Measurements from ENCODE around the gene SRRT.
"Not testable (repeated sequence)": the region's sequence is repeated elsewhere in the genome, so short reads cannot be mapped to it uniquely, and the experiment has no call there.

The SRRT gene

GRCh38 chr7:100895701-100895955 lies 20.7 kb downstream of the SRRT start, which contains the start of gene ACHE:
Gene ACHE, minus strand, starts transcription at chr7:100895888. Its CDS starts 1,656 bp downstream, at chr7:100894232.
- no peak for DNase-seq

DNA sequence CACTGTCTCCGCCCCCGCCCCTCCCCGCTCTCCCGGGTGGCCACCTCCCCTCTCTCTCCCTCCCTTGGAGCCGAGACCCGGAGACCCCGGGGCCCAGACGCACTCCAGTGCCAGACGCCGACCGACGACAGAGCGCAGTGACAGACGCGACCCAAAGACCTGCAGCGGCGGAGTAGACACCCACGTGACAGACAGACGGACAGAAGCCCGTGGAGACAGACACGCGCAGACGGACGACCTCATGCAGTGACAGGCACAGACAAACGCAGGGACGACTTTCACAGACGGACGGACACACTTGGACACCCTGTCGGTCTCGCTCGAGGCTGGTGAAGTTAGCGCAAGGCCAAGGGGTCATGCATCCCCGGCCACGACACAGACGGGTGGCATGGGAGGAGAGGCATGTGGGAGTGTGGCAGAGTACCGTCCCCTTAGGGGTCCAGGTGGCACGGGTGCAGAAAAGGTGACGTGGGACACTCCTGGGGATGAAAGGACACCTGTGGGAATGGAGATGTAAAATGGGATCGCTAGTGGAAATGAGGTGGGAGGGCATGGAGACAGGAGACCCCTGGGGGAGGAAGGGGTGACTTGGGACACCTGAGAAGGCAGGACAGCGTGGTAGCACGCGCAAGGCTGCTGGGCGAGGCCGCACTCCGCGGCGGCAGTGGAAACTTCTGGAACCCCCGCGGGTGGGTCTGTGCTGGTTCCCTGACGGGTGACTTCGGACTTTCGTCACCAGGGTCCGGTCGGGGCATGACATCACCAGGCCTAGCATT lies 21.2 kb downstream of the SRRT start:
- no peak for DNase-seq

GRCh38 chr7:100896732-100897608 lies 22.1 kb downstream of the SRRT start:
- no peak for DNase-seq

- no peak for DNase-seq
Observed at GRCh38 chr7:100897772-100898454, 23.0 kb downstream of the SRRT start.

GRCh38 chr7:100899432-100899831 lies 24.5 kb downstream of the SRRT start:
- no peak for DNase-seq

GRCh38 chr7:100900978-100901377 lies 26.1 kb downstream of the SRRT start:
- no peak for DNase-seq

- no peak for DNase-seq
Observed at GRCh38 chr7:100901921-100902332, 27.0 kb downstream of the SRRT start.

DNA sequence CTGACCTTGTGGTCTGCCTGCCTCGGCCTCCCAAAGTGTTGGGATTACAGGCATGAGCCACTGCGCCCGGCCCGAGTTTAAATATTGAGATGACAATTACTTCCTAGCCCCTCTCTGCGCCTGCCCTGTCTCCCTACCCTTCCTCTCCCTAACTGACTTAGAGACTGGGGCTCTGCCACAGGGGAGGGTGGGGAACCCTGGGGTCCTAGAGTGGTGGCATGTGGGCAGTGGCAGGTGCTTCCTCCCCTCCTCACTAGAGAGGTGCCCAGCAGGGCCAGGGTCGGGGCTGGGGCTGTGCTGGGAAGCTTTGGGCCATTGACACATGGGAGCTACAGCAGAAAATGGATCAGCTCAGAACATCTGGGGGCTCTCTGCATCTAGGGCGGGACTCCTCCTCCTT lies 27.7 kb downstream of the SRRT start:
- no peak for DNase-seq

DNA sequence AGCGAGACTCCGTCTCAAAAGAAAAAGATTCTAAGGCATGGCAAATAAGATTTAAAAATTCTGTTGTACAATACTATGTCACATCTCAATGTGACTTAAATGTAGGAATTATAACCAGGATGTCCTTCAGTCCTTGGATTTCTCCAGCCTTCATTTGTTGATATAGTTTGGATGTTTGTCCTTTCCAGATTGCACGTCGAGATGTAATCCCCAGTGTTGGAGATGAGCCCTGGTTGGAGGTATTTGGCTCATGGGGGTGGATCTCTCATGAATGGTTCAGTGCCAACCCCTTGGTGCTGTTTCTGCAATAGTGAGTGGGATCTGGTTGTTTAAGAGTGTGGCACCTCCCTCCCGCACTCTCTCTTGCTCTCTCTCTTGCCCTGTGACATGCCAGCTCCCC lies 33.6 kb downstream of the SRRT start:
- DNase-seq: no peak

- DNase-seq: not testable (repeated sequence)
Observed at GRCh38 chr7:100910443-100910842, 35.5 kb downstream of the SRRT start.

DNA sequence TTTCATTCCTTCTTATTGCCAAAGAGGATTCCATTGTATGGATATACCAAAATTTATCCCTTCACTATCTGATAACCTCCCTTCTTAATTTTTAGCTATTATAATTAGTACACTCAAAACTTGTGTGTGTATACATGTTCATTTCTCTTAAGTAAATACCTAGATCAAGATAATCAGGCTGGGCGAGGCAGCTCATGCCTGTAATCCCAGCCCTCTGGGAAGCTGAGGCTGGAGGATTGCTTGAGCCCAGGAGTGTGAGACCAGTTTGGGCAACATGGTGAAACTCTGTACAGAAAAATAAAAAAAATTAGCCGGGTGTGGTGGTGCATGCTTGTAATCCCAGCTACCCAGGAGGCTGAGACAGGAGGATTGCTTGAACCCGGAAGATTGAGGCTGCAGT lies 36.6 kb downstream of the SRRT start:
- DNase-seq: no peak

DNA sequence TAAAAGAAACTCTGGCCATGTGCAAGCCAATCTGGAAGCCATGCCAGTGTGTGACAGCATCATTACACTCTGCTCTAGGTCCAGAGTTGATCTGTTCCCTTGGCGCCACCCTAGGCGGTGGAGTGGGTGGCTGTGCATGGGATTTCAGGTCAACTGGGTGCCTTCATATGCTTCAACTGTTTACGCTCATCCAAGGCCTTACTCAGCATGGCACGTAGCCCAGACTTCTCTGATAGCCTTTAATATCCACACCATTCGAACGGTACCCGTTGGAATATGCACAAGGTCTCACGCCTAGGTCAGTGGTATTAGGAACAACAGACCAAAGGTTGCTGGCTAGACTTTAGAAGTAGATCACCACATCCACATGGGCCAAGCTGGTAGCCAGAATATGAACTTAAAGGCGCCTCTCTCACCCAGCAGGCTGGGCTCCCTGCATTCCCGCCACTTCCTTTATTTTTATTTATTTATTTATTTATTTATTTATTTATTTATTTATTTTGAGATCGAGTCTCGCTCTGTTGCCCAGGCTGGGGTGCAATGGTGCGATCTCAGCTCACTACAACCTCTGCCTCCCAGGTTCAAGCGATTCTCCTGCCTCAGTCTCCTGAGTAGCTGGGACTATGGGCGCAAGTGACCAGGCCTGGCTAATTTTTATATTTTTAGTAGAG lies 39.4 kb downstream of the SRRT start:
- no peak for DNase-seq

DNA sequence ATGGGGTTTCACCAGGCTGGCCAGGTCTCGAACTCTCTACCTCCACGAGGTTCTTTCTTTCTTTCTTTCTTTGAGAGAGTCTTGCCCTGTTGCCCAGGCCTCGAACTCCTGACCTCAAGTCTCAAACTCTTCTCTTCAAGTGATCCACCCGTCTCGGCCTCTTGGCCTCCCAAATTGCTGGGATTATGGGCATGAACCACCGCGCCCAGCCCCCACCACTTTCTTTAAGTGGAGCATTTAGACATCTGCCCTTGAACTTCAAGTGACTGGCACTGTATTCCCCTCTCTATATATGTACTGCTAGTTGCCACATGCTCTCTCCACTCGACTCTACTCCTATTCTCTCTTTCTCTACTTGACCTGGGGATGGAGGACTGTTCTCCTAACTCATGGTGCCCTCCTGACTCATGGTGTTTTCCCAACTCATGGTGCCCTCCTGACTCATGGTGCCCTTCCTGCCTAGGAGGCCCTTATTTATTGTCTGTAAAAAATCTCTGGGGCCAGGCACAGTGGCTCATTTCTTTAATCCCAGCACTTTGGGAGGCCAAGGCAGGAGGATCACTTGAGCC lies 40.1 kb downstream of the SRRT start:
- DNase-seq: no peak

- DNase-seq: not testable (repeated sequence)
Observed at GRCh38 chr7:100919335-100919734, 44.4 kb downstream of the SRRT start.

- DNase-seq: not testable (repeated sequence)
Observed at GRCh38 chr7:100919779-100920437, 45.0 kb downstream of the SRRT start.

GRCh38 chr7:100921039-100921438 lies 46.1 kb downstream of the SRRT start:
- no peak for DNase-seq

DNA sequence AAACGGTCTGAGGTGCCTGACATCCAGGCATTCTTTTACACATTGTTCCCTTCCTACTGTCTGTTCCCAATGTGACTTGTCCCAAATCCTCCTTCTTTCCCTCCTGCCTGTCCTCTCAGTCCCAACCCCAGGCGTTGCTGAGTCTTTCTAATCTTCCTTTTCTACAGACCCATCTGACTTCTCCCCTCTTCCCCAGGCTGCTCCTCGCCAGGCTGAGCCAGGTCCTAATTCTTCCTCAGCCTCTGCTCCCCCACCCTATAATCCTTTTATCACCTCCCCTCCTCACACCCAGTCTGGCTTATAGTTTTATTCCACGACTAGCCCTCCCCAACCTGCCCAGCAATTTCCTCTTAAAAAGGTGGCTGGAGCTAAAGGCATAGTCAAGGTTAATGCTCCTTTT lies 48.7 kb downstream of the SRRT start:
- DNase-seq: not testable (repeated sequence)

DNA sequence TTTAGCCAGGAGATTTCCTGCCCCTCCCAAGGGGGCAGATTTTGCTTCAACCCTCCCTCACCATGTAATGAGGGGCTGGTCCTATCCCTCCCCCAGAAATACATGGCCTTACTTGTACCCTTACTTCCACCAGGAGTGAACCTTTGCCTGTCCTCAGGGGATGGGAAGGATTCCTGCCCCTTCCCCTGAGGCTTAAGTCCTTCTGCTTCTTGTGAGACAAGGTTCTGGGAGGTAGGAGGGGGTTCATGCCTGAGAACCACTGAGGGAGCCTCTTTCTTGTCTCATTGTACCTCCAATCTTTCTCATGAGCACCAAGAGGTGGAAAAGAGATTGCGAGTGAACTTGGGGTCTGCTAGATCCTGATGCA lies 54.9 kb downstream of the SRRT start:
- no peak for DNase-seq

DNA sequence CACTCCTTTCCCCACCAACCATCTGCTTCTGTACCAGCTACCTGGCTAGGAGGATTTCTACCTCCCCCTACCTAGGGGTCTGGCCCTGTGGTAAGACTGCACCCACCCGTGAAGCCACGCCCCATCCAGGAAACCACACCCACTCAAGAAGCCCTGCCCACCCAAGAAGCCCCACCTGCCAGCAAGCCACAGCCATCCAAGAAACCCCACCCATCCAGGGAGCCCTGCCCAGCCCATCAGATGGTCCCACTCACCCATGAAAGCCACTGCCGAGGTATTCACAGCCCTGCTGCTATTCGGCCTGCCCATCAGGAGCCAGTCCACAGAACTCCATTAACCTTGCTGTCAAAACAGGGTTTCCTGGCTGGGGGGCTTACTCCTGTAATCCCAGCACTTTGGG lies 58.8 kb downstream of the SRRT start:
- no peak for DNase-seq

DNA sequence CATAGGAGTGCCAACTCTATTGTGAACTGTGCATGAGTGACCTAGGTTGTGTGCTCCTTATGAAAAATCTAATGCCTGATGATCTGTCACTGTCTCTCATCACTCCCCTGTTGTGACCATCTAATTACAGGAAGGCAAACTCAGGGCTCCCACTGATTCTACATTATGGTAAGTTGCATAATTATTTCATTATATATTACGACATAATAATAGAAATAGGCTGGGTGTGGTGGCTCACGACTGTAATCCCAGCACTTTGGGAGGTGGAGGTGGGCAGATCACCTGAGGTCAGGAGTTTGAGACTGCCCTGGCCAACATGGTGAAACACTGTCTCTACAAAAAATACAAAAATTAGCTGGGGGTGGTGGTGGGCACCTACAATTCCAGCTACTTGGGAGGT lies 60.5 kb downstream of the SRRT start:
- not testable (repeated sequence) for DNase-seq

GRCh38 chr7:100936167-100936566 lies 61.3 kb downstream of the SRRT start:
- DNase-seq: not testable (repeated sequence)

All from cortex of kidney (tissue), 1 donor.